IPS-15b (cell line): Measurements from ENCODE around the gene CFAP44.

ENCODE experiments used
- H3K27me3 ChIP-seq: one replicate; pipeline ENCODE4 v1.6.1; 2013; ENCODE audit warnings: low read length; ENCODE audit not compliant: control insufficient read depth, insufficient read depth
- H3K36me3 ChIP-seq: one replicate; pipeline ENCODE4 v1.6.1; 2013; ENCODE audit warnings: low read length; ENCODE audit not compliant: control insufficient read depth, insufficient read depth
- H3K4me1 ChIP-seq: one replicate; pipeline ENCODE4 v1.6.1; 2013; ENCODE audit warnings: mild to moderate bottlenecking, low read length; ENCODE audit not compliant: control insufficient read depth, insufficient read depth
- H3K4me3 ChIP-seq: one replicate; pipeline ENCODE4 v1.5.1; 2013; ENCODE audit warnings: low read depth, low read length
- H3K9ac ChIP-seq: one replicate; pipeline ENCODE4 v1.6.1; 2013; ENCODE audit warnings: low read depth, mild to moderate bottlenecking, low read length
- H3K9me3 ChIP-seq: one replicate; pipeline ENCODE4 v1.6.1; 2013; ENCODE audit warnings: mild to moderate bottlenecking, low read length; ENCODE audit not compliant: control insufficient read depth, insufficient read depth

CFAP44 gene

GRCh38 chr3:113437411-113437810 lies 3.9 kb downstream of the CFAP44 start:
- no peaks in the 10 kb centered on the region for H3K4me1 ChIP-seq
- H3K36me3 ChIP-seq = no peaks in the 10 kb centered on the region
- no peak overlapping the region for H3K4me3 ChIP-seq
- H3K9ac ChIP-seq = no peak overlapping the region
- H3K27me3 ChIP-seq = peaks cover 6% of the 10 kb centered on the region
- no peaks in the 10 kb centered on the region for H3K9me3 ChIP-seq

GRCh38 chr3:113436809-113437208 lies 4.5 kb downstream of the CFAP44 start:
- Histone ChIP-seq H3K27me3 (peaks cover 6% of the 10 kb centered on the region), H3K9me3 (no peaks in the 10 kb centered on the region), H3K9ac (no peak overlapping the region), H3K4me1 (no peaks in the 10 kb centered on the region), H3K36me3 (no peaks in the 10 kb centered on the region), H3K4me3 (no peak overlapping the region)

- H3K36me3 ChIP-seq = no peaks in the 10 kb centered on the region
- no peaks in the 10 kb centered on the region for H3K27me3 ChIP-seq
- no peak overlapping the region for H3K9ac ChIP-seq
- H3K4me3 ChIP-seq = no peak overlapping the region
- no peaks in the 10 kb centered on the region for H3K9me3 ChIP-seq
- H3K4me1 ChIP-seq = no peaks in the 10 kb centered on the region
These were observed 9.5 kb downstream of the CFAP44 start for GRCh38 chr3:113431811-113432210.

- H3K4me3 ChIP-seq = no peak overlapping the region
- no peaks in the 10 kb centered on the region for H3K4me1 ChIP-seq
- no peak overlapping the region for H3K9ac ChIP-seq
- H3K27me3 ChIP-seq = no peaks in the 10 kb centered on the region
- no peaks in the 10 kb centered on the region for H3K9me3 ChIP-seq
- no peaks in the 10 kb centered on the region for H3K36me3 ChIP-seq
These were observed 12.7 kb downstream of the CFAP44 start for GRCh38 chr3:113428581-113428980.

- no peak overlapping the region for H3K4me3 ChIP-seq
- no peaks in the 10 kb centered on the region for H3K36me3 ChIP-seq
These were observed 17.6 kb downstream of the CFAP44 start for GRCh38 chr3:113423699-113424098.

GRCh38 chr3:113421082-113421481 lies 20.2 kb downstream of the CFAP44 start:
- H3K9me3 ChIP-seq = no peaks in the 10 kb centered on the region
- no peaks in the 10 kb centered on the region for H3K4me1 ChIP-seq
- no peaks in the 10 kb centered on the region for H3K36me3 ChIP-seq
- no peak overlapping the region for H3K4me3 ChIP-seq
- no peaks in the 10 kb centered on the region for H3K27me3 ChIP-seq
- no peak overlapping the region for H3K9ac ChIP-seq

More at GRCh38 chr3:113423699-113424098, 17.6 kb downstream of the CFAP44 start:
- Histone ChIP-seq H3K4me1 (no peaks in the 10 kb centered on the region), H3K27me3 (no peaks in the 10 kb centered on the region), H3K9me3 (no peaks in the 10 kb centered on the region), H3K9ac (no peak overlapping the region)

GRCh38 chr3:113409676-113410075 lies 31.6 kb downstream of the CFAP44 start:
- no peaks in the 10 kb centered on the region for H3K27me3 ChIP-seq
- no peaks in the 10 kb centered on the region for H3K36me3 ChIP-seq
- no peak overlapping the region for H3K9ac ChIP-seq
- no peak overlapping the region for H3K4me3 ChIP-seq
- no peaks in the 10 kb centered on the region for H3K4me1 ChIP-seq
- H3K9me3 ChIP-seq = no peaks in the 10 kb centered on the region

GRCh38 chr3:113405180-113405579 lies 36.1 kb downstream of the CFAP44 start:
- Histone ChIP-seq H3K4me1 (no peaks in the 10 kb centered on the region), H3K4me3 (no peak overlapping the region), H3K27me3 (no peaks in the 10 kb centered on the region), H3K9ac (no peak overlapping the region), H3K9me3 (no peaks in the 10 kb centered on the region), H3K36me3 (no peaks in the 10 kb centered on the region)

GRCh38 chr3:113404637-113405036 lies 36.7 kb downstream of the CFAP44 start:
- Histone ChIP-seq H3K36me3 (no peaks in the 10 kb centered on the region), H3K27me3 (no peaks in the 10 kb centered on the region), H3K9ac (no peak overlapping the region), H3K4me1 (no peaks in the 10 kb centered on the region), H3K9me3 (no peaks in the 10 kb centered on the region), H3K4me3 (no peak overlapping the region)
